Anterior cingulate cortex (tissue), 58 donors: ENCODE results near the gene VMAC.
"Not testable (repeated sequence)": the region's sequence is repeated elsewhere in the genome, so short reads cannot be mapped to it uniquely, and the experiment has no call there.

Experiments used
- DNase-seq, 58 donors: peaks; one replicate each; lab custom pipeline; 2025; lab: John Stamatoyannopoulos, UW

The VMAC gene

DNA sequence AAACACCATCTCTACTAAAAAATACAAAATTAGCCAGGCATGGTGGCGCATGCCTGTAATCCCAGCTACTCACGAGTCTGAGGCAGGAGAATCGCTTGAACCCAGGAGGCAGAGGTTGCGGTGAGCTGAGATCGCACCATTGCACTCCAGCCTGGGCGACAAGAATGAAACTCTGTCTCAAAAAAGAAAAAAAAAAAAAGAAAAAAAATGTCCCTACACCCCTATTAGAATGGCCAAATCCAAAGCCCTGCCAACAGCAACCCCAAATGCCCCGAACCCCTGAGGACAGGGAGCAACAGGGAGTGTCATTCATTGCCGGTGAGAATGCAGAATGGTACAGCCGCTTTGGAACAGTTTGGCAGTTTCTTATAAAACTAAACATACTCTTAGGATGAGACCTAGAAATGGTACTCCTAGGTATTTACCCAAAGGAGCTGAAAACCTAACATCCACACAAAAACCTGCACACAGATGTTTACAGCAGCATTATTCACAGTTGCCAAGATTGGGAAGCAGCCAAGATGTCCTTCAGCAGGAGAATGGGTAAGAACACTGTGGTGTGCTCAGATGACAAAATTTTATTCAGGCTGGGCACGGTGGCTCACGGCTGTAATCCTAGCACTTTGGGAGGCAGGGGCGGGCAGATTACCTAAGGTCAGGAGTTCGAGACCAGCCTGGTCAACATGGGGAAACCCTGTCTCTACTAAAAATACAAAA is 21.4 kb upstream of the VMAC start:
- DNase-seq, result peak in 1 of 58 donors; percentile 5

DNA sequence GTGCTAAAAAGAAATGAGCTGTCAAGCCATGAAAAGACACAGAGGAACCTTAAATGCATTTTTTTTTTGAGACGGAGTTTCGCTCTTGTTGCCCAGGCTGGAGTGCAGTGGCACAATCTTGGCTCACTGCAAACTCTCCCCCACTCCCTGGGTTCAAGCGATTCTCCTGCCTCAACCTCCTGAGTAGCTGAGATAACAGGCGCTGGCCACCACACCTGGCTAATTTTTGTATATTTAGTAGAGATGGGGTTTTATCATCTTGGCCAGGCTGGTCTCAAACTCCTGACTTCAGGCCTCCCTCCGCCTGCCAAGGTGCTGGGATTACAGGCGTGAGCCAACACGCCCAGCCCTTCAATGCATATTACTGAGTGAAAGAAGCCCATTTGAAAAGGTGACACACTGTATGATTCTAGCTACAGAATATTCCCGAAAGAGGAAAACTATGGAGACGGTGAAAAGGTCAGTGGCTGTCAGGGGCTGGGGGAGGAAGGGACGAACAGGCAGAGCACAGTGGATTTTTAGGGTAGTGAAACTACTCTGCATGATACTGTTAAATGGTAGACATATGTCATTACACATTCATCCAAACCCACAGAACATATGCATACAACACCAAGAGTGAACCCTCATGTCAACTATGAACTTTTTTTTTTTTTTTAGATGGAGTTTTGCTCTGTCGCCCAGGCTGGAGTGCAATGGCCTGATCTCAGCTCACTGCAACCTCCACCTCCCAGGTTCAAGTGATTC is 20.4 kb upstream of the VMAC start:
- not testable (repeated sequence) for DNase-seq

- DNase-seq, result no peak
Observed at GRCh38 chr19:5889288-5889971, 15.2 kb upstream of the VMAC start.

DNA sequence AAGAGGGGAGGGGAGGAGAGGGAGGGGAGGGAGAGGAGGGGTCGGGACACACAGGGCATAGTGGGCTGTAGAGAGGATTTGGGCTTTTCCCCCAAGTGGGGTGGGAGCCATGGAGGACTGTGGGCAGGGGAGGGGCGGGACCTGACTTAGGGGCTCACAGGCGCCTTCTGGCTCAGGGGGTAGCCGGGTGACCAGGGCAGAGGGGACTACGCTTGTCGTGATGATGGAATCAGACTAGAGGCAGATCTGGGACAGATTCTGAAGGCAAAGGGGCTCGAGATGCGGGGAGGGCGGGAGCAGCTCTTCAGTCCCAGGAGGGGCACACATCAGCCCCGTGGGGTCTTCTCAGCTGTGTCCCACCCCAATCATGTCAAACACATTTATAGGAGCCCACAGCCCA is 14.6 kb upstream of the VMAC start:
- DNase-seq, result no peak

DNA sequence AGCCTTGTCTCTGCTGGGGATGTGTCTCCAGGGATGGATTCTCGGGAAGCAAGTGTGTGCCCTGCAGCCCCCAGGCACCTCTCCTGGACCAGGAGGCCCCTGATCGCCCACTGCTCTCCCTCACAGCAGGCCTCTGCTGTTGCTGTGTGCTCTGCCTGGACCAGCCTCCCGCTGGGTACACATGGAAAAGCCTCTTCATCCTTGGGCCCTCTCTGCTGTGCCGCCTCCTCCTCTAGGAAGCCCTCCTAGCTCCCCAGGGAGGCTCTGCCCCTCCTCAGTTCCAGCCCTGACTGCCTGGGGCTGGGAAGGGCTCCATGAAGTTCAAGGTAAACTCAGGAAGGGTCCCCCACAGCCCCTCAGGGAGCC is 13.1 kb upstream of the VMAC start:
- no peak for DNase-seq

DNA sequence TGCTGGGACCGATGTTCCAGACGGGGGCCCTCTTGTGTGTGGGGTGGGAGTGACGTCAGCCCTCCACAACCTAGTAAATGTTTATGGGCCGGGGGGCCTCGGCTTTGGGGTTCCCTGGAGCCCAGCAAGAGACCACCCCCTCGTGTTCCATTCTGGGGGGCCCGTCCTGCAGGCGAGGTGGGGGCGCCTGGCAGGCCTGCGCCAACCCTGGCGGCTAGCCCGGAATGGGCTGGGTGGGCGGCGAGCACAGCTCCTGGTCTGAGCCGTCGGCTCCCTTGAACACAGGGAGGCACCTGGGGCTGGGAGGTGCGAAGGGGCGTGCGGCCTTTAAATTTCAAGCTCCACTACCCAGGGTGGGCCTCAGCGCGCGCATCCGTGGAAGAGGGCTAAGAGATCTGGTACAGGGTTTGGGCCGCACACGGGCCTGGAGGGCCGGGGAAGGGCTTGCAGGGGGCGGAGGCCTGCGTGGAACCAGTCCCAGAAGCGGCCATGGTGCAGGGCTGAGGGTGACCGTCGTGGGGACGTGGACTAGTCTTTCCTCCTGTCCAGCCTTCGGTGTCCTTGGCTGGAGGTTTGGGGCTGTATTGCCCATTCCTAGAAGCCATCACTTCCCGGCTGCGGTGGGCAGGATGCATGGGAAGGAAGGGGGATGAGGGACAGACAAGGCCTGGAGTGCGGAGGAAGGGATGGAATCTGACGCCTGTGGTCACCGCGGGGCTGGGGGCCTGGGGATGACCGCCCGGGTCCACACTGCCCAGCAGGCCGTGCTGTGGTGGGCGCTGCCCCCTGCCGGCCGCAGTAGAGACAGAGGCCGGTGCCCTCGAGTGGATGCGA is 12.5 kb upstream of the VMAC start:
- DNase-seq, result peak in 14 of 58 donors; percentile 5 to 46 (median 16)

DNA sequence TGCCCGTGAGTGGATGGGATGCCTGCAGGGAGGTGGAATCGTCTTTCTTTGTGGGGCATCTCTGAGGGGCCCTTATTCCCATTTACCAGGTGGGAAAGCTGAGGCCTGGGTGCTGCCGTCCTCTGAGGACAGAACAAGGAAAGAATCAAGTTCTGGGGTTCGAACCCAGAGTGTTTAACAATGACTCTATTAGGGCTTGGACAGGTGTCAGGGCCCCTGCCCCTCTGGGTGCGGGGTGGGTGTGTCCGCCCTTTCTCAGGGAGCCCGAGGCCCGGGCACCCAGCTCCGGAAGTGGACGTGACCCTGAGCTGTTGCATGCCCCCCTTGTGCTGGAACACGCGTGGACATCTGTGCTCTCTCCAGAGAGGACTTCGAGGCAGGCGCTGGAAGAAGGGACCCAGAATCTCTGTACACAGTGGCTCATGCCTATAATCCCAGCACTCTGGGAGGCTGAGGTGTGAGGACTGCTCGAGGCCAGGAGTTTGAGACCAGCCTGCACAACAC is 11.8 kb upstream of the VMAC start:
- no peak for DNase-seq

DNA sequence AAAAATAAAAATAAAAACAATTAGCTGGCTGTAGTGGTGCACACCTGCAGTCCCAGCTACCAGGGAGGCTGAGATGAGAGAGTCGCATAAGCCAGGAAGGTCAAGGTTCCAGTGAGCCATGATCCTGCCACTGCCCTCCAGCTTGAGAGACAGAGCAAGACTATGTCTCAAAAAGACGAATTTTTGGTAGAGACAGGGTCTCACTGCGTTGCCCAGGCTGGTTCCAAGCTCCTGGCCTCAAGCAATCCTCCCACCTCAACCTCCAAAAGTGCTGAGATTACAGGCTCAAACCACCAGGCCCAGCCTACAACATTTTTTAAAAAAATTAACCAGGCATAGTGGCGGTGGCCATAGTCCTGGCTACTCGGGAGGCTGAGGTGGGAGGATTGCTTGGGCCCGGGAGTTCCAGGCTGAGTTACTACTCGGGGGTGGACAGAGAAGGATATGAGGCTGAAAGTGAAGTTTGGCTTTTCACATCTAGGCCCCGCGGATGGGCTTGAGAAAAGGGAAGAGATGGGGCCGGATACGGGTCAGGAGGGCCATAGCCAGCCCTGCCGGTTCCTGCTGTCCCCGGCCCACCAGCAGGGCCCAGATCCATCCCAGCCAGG is 11.3 kb upstream of the VMAC start:
- DNase-seq, result no peak

- no peak for DNase-seq
Observed at GRCh38 chr19:5893907-5894703, 10.6 kb upstream of the VMAC start.

DNA sequence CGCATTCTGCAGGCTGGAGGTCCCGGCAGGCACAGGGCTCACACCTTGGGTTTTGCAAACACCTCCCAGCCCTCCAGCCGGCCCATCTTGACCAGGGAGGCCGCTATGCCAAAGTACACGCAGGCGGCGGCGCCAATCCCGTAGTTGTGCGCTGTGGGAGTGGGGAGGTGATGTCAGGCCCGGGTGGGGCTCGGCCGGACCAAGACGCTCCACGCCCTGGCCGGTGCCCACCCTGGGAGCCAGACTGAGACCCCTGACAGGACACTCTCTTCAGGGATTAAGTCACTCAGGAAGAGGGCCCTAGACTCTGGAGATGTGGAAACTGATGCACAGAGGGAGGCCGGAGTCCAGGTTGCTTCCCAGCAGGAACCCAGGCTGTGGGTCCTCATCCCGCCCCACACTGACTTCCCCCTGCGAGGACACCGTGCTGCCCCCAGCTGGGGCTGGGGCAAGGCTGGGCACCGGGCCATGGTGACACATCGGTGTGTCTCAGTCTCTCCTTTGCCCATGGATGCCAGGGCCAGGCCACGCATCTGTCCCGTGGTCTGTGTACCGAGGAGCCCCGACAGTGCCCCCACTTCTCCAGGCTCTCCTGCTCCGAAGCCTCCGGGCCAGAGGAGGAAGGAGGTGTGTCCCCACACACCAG is 9.8 kb upstream of the VMAC start:
- DNase-seq, result no peak

DNA sequence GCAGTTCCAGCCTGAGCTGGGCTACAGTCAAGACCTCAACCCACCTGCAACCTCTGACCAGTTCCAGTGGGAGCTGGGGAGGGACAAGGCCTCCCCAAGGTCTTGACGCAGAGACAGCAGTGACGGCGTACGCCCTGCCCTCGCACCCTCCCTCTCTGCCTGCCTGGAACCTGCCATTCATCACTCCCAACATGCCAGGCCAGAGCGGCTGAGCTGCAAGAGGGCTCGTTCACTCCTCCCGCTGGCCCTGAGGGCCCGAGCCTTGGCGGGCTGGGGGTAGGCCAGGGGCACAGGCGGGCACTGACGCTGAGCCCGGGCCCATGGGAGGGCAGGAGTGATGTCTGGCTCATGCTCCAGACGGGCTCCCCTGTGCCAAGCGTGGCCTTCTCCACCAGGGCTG is 9.3 kb upstream of the VMAC start:
- DNase-seq, result no peak

- DNase-seq, result no peak
Observed at GRCh38 chr19:5895890-5896289, 8.8 kb upstream of the VMAC start.

DNA sequence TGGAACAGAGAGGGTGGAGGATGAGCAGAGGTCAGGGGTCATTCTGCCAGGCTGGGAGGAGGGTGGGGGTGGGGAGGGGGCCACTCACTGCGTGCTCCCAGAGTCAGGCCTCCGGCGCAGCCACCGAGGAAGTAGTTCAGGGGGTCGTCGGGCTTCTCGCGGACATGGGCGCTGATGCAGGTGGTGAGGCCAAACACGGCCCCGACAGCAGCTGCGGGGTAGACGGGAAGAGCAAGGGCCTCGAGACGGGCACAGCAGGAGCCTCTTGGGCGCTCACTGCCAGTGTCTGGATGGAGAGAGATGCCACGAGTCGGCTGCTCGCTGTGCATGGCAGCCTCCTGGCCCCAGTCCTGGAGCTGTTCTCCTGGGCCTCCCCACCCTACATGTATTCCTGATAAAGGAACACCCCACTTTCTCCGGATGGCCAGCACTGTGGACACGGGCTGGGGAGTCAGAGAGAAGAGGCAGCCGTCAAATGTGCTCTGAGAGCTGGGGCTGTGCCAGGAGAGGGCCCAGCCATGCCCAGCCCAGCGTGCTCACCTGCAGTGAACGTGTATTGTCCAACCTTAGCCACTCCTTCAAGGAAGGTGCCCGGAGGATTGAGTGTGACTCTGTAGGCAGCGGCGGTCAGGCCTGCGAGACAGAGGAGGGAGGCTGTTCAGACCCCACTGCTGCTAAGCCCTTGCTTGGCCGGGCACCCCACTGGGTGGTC is 8.2 kb upstream of the VMAC start:
- no peak for DNase-seq

DNA sequence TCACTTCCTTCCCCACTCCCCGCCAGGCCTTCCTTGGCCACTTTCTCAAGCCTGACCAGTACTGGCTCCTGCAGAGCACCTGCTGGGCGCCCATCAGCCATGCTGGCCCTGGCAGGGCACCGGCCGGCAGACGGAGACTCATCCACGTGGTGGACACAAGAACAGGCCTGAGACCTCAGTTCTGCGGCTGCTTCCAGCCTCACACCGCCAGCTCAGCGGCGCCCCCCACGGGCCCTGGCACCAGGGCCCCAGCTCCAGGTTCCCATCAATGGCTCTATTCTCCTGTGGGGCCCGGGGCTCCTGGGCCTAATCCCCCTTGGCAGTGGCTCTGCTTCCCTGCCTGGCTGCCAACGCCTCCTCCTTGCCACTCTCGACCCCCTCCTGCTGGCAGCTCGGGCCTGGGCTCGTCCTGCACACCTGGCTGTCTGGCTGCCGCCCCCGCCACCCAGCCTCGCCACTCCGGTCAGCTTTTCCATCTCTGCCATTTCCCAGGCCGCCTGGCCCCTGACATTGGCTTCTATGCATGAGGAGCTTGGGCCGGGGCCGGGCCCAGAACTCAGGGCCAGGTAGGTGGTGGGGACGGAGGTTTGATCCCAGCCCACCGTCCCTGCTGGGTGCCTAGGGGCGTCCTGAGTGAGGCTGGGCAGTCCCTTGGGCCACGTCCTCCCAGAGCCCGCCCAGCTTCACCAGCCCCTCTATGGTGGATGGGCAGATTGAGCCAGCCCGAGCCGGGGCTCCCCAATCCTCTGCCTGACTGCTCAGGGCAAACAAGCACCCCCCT is 7.3 kb upstream of the VMAC start:
- no peak for DNase-seq

DNA sequence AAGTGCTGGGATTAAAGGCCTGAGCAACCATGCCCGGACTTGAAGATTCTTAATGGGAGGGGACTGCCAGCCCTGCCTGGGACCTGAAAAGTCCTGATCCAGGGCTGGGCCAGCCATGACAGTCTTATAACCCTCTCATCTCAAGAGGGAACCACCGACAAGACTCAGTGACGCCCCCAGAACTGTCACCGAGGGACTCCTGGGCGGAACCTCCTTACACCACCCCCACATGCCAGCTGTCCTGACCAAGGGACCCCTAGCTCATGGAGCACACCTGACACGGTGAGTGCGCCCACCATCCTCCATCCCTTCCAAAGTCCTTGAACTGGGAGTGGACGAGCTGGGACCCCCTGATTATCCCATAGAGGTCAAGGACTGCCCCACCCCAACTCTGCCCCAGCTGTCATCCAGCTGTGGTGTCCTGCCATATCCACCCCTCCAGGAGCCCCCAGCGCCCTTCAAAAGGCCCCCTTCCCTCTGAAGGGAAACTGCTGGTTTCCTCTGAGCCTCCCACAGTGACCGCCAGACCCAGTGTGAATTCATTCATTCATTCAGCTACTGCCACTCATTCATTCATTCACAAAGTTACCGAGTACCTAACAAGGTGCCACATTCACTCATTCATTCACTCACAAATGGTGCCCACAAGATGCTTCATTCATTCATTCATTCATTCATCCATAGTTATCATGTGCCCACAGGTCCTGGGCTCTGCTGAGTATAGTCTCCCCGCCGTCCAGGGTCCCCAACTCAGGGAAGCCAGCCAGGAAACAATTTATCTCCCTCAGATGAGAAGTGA is 4.7 kb upstream of the VMAC start:
- no peak for DNase-seq

DNA sequence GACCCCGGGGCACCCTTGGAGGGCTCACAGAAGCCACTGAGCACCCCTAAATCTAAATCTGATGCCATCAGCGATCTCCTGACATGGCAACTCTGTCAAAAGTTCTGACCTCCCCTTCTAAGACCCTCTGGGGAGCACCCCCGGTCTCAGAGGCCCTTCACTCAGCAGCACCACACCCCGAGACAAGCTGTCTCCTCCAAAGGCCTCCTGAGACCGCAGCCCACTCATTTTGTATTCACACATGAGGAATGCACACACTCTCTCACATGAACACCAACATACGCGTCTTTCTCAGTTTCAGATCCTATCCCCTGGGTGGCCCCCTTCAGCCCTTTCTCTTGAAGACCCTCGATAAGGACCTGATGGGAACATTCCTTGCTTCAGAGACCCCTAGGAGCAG is 3.7 kb upstream of the VMAC start:
- DNase-seq, result no peak
